K562 (cell line): Measurements from ENCODE around the gene HJV. TPM values are rescaled to one million over a fixed set of nuclear protein-coding genes. Genes with fewer than 3 reads are reported as not detected.

ENCODE experiments used
- ELF4 ChIP-seq: fragments of 450-650 bp; formaldehyde crosslinking; IDR thresholded peaks from 2 replicates; pipeline ENCODE4 v1.4.0; 2022; ENCODE audit warnings: missing genetic modification characterization
- ESRRB ChIP-seq: fragments of 250-450 bp; sonication (Bioruptor Pico); IDR thresholded peaks from 2 replicates; pipeline ENCODE4 v1.5.0; 2020; ENCODE audit warnings: mild to moderate bottlenecking, moderate library complexity, borderline replicate concordance
- ETV1 ChIP-seq: fragments of 450-650 bp; conservative IDR thresholded peaks from 2 replicates; pipeline ENCODE4 v1.6.1; 2016; ENCODE audit warnings: missing genetic modification characterization, control low read depth, low read depth, missing compliant biosample characterization
- KAT8 ChIP-seq: fragments of 450-650 bp; IDR thresholded peaks from 2 replicates; pipeline ENCODE4 v1.6.1; 2016; ENCODE audit warnings: low read depth, mild to moderate bottlenecking
- MAFK ChIP-seq: IDR thresholded peaks from 2 replicates; pipeline ENCODE4 v1.6.1; 2011; ENCODE audit warnings: low read length, improper control_type of control experiment
- MNT ChIP-seq, 2 experiments: fragments of 450-650 bp; conservative IDR thresholded peaks; 2 replicates each; pipeline ENCODE4 v1.6.1; 2017; ENCODE audit warnings: mild to moderate bottlenecking in 2 of 2, moderate library complexity in 2 of 2
- MXI1 ChIP-seq: IDR thresholded peaks from 2 replicates; pipeline ENCODE4 v1.6.1; 2011; ENCODE audit warnings: low read depth, mild to moderate bottlenecking, improper control_type of control experiment, low read length
- NR2F6 ChIP-seq: fragments of 450-650 bp; formaldehyde crosslinking; IDR thresholded peaks from 2 replicates; pipeline ENCODE4 v1.4.0; 2020; ENCODE audit warnings: mild to moderate bottlenecking
- NUFIP1 ChIP-seq: fragments of 450-650 bp; IDR thresholded peaks from 2 replicates; pipeline ENCODE4 v1.6.1; 2018; ENCODE audit not compliant: partially characterized antibody
- PCBP2 ChIP-seq: fragments of 200-400 bp; formaldehyde crosslinking; IDR thresholded peaks from 2 replicates; pipeline ENCODE4 v1.6.1; 2018; ENCODE audit warnings: low read length, low read depth, mild to moderate bottlenecking, moderate library complexity; ENCODE audit not compliant: poor library complexity, severe bottlenecking
- RBBP5 ChIP-seq: fragments of 200-600 bp; sonication (generic); IDR thresholded peaks from 2 replicates; pipeline ENCODE4 v1.6.1; 2012; ENCODE audit warnings: borderline replicate concordance, mild to moderate bottlenecking, low read length, control low read depth, inconsistent platforms; ENCODE audit not compliant: insufficient read depth, poor library complexity, severe bottlenecking
- RBM15 ChIP-seq: fragments of 200-400 bp; formaldehyde crosslinking; IDR thresholded peaks from 2 replicates; pipeline ENCODE4 v1.6.1; 2018; ENCODE audit warnings: mild to moderate bottlenecking, low read length, moderate library complexity; ENCODE audit not compliant: insufficient read depth
- SMC3 ChIP-seq: conservative IDR thresholded peaks from 2 replicates; pipeline ENCODE4 v1.6.1; 2011; ENCODE audit warnings: low read depth, low read length, improper control_type of control experiment; ENCODE audit not compliant: insufficient read depth
- SRSF7 ChIP-seq: fragments of 200-400 bp; formaldehyde crosslinking; optimal IDR thresholded peaks from 2 replicates; pipeline ENCODE3; 2017; ENCODE audit warnings: mild to moderate bottlenecking, low read depth, low read length
- TCF7L2 ChIP-seq: fragments of 150-350 bp; IDR thresholded peaks from 2 replicates; pipeline ENCODE4 v1.6.1; 2016; ENCODE audit warnings: low read depth, mild to moderate bottlenecking, low read length, moderate library complexity
- USF1 ChIP-seq: sonication (generic); formaldehyde crosslinking; IDR thresholded peaks from 2 replicates; pipeline ENCODE4 v1.9.0; 2022; ENCODE audit warnings: mild to moderate bottlenecking, missing genetic modification reagents
- ZNF184 ChIP-seq: sonication (generic); formaldehyde crosslinking; IDR thresholded peaks from 2 replicates; pipeline ENCODE4 v1.5.0; 2020; ENCODE audit warnings: missing genetic modification reagents
- ZNF217 ChIP-seq: sonication (generic); formaldehyde crosslinking; IDR thresholded peaks from 2 replicates; pipeline ENCODE4 v1.8.0; 2022; ENCODE audit warnings: mild to moderate bottlenecking, missing genetic modification reagents
- ZNF239 ChIP-seq: fragments of 250-450 bp; sonication (Bioruptor Pico); IDR thresholded peaks from 2 replicates; pipeline ENCODE4 v1.4.0; 2020; ENCODE audit warnings: mild to moderate bottlenecking
- ZNF551 ChIP-seq: fragments of 250-450 bp; sonication (Bioruptor Pico); IDR thresholded peaks from 2 replicates; pipeline ENCODE4 v1.5.0; 2021; ENCODE audit warnings: mild to moderate bottlenecking, moderate library complexity
- ZNF584 ChIP-seq: fragments of 200-800 bp; sonication (Bioruptor generic); IDR thresholded peaks from 2 replicates; pipeline ENCODE4 v1.6.1; 2016; ENCODE audit warnings: low read depth, mild to moderate bottlenecking, missing genetic modification characterization, missing compliant biosample characterization
- ZNF707 ChIP-seq: fragments of 250-450 bp; sonication (Bioruptor Pico); conservative IDR thresholded peaks from 2 replicates; pipeline ENCODE4 v1.8.0; 2022; ENCODE audit warnings: inconsistent platforms, mild to moderate bottlenecking, moderate library complexity
- polyA plus RNA-seq, 8 experiments: library from polyadenylated mRNA; depleted of rRNA in 4 of 8; stranded (reverse) in 5 of 8; unstranded in 3 of 8; fragments of >200 nt; fragmentation: Nextera tagmentation in 2 of 8; fragmentation: Illumina TruSeq in 1 of 8; extraction: Ambion mirVana in 2 of 8; extraction: Trizol in 1 of 8; gene quantifications; 2 replicates each; pipeline versions ENCODE4 v1.2.1 to v1.2.3, GENCODE V29; 2011 to 2014; ENCODE audit warnings: inconsistent platforms in 1 of 8, missing spikeins in 1 of 8
- total RNA-seq, 7 experiments: library from RNA; depleted of rRNA in 6 of 7; stranded (reverse); fragments of >200 nt in 6 of 7; fragmentation: Illumina TruSeq in 2 of 7; extraction: Trizol in 2 of 7; gene quantifications; 2 replicates each; pipeline versions ENCODE4 v1.2.1 to v1.2.3, GENCODE V29; 2011 to 2021; ENCODE audit warnings: low replicate concordance in 1 of 7
- TF ChIP-seq, protein P1 (sequence below): fragments of 250-450 bp; sonication (Bioruptor Pico); IDR thresholded peaks from 2 replicates; pipeline ENCODE4 v1.8.0; 2021; ENCODE audit warnings: mild to moderate bottlenecking, moderate library complexity
- TF ChIP-seq, protein P2 (sequence below): fragments of 250-450 bp; sonication (Bioruptor Pico); IDR thresholded peaks from 2 replicates; pipeline ENCODE4 v1.9.0; 2021; ENCODE audit warnings: mild to moderate bottlenecking, inconsistent platforms

Gene HJV
- total and polyA plus RNA-seq, 9 of the 15 experiments (the other 6 are each of a cell fraction or from before 2014, with no cell fraction given) = 1.0 to 6.6 (median 2.4) TPM

DNA sequence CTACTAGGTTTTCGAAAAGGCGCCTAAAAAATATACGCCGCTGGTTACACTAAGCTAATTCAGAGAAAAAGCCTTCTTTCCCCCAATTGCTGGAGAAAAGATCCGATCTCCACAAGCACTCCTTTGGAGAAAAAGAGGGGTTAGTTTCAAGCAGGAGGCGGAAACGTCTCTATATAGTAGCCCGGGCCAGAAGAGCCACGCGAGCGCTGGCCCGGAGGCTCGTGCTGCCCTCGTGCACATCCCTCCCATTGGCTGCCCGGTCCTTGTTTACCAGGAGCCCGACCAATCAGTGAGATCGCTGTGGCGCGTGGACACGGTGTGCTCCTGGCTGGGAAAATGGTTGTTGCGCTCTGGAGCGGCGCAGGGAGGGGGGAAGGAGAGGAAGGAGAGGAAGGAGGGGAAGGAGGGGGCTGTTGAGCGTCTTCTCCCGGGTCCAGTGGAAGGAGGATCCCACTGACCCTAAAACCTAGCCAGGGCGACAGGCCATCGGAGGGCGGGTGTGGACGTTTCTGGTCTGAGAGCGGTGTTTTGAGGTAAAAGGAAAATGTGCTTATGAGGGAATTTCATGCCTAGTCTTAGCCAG lies 25.0 kb downstream of the HJV start, which contains the start of gene TXNIP (continued):
- TF ChIP-seq USF1 (peak; percentile 86), NUFIP1 (no peak), SRSF7 (no peak), ZNF584 (CRISPR knock-in tag) (no peak), RBBP5 (no peak), ZNF551 (0 out of 2 replicates have a peak, but pooled peaks have one; percentile 61), NR2F6 (no peak), ESRRB (CRISPR knock-in tag) (no peak), ELF4 (no peak), SMC3 (no peak), ZNF707 (CRISPR knock-in tag) (no peak), MAFK (no peak), ETV1 (peak; percentile 83), MNT (conservative IDR thresholded peaks at IDR 0.05) (peak; percentile 100), TCF7L2 (no peak), ZNF217 (CRISPR knock-in tag) (no peak), MXI1 (peak; percentile 79), KAT8 (peak; percentile 99), PCBP2 (no peak), RBM15 (no peak), ZNF184 (CRISPR knock-in tag) (no peak), ZNF239 (CRISPR knock-in tag) (no peak)
- TF ChIP-seq, protein P1, sequence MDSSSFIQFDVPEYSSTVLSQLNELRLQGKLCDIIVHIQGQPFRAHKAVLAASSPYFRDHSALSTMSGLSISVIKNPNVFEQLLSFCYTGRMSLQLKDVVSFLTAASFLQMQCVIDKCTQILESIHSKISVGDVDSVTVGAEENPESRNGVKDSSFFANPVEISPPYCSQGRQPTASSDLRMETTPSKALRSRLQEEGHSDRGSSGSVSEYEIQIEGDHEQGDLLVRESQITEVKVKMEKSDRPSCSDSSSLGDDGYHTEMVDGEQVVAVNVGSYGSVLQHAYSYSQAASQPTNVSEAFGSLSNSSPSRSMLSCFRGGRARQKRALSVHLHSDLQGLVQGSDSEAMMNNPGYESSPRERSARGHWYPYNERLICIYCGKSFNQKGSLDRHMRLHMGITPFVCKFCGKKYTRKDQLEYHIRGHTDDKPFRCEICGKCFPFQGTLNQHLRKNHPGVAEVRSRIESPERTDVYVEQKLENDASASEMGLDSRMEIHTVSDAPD = no peak
- TF ChIP-seq, protein P2, sequence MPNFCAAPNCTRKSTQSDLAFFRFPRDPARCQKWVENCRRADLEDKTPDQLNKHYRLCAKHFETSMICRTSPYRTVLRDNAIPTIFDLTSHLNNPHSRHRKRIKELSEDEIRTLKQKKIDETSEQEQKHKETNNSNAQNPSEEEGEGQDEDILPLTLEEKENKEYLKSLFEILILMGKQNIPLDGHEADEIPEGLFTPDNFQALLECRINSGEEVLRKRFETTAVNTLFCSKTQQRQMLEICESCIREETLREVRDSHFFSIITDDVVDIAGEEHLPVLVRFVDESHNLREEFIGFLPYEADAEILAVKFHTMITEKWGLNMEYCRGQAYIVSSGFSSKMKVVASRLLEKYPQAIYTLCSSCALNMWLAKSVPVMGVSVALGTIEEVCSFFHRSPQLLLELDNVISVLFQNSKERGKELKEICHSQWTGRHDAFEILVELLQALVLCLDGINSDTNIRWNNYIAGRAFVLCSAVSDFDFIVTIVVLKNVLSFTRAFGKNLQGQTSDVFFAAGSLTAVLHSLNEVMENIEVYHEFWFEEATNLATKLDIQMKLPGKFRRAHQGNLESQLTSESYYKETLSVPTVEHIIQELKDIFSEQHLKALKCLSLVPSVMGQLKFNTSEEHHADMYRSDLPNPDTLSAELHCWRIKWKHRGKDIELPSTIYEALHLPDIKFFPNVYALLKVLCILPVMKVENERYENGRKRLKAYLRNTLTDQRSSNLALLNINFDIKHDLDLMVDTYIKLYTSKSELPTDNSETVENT (CRISPR knock-in tag) = 0 out of 2 replicates have a peak, but pooled peaks have one; percentile 9
